ENCODE data around the gene TUBB4A. TPM values are rescaled to one million over a fixed set of nuclear protein-coding genes. Genes with fewer than 3 reads are reported as not detected.

The TUBB4A gene
- total RNA-seq, 4 donors from 2014 or later, result 2.1 to 13.9 (median 3.4) TPM

DNA sequence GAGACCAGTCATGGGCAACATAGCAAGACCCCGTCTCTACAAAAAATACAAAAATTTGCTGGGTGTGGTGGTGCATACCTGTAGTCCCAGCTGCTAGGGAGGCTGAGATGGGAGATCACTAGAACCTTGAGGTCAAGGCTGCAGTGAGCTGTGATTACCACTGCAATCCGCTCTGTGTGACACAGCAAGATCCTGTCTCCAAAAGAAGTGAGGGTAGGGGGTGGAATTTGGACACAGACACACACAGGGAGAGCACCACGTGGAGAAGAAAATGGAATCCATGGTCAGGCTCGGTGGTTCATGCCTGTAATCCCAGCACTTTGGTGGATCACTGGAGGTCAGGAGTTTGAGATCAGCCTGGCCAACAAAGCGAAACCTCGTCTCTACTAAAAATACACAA, 37.4 kb upstream of the TUBB4A start:
- peaks cover 3% of the 10 kb centered on the region for H3K4me1 ChIP-seq
- H3K27ac ChIP-seq, result no peak overlapping the region
- no peak overlapping the region for H3K4me3 ChIP-seq
- no peaks in the 10 kb centered on the region for H3K36me3 ChIP-seq
- WGBS, result 85% methylated on average over 6 of the region's 6 CpGs
- TF ChIP-seq EP300 (IDR thresholded peaks at IDR 0.05) (no peak), POLR2A (IDR thresholded peaks at IDR 0.05) (no peak), POLR2AphosphoS5 (IDR thresholded peaks at IDR 0.05) (no peak)
- TF ChIP-seq, protein P1, sequence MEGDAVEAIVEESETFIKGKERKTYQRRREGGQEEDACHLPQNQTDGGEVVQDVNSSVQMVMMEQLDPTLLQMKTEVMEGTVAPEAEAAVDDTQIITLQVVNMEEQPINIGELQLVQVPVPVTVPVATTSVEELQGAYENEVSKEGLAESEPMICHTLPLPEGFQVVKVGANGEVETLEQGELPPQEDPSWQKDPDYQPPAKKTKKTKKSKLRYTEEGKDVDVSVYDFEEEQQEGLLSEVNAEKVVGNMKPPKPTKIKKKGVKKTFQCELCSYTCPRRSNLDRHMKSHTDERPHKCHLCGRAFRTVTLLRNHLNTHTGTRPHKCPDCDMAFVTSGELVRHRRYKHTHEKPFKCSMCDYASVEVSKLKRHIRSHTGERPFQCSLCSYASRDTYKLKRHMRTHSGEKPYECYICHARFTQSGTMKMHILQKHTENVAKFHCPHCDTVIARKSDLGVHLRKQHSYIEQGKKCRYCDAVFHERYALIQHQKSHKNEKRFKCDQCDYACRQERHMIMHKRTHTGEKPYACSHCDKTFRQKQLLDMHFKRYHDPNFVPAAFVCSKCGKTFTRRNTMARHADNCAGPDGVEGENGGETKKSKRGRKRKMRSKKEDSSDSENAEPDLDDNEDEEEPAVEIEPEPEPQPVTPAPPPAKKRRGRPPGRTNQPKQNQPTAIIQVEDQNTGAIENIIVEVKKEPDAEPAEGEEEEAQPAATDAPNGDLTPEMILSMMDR (IDR thresholded peaks at IDR 0.05), result no peak
- no peaks in the 10 kb centered on the region for H3K27me3 ChIP-seq
- H3K9me3 ChIP-seq, result no peaks in the 10 kb centered on the region
- DNase-seq (ENCODE audit: low spot score in 2 of 2), result no peak

DNA sequence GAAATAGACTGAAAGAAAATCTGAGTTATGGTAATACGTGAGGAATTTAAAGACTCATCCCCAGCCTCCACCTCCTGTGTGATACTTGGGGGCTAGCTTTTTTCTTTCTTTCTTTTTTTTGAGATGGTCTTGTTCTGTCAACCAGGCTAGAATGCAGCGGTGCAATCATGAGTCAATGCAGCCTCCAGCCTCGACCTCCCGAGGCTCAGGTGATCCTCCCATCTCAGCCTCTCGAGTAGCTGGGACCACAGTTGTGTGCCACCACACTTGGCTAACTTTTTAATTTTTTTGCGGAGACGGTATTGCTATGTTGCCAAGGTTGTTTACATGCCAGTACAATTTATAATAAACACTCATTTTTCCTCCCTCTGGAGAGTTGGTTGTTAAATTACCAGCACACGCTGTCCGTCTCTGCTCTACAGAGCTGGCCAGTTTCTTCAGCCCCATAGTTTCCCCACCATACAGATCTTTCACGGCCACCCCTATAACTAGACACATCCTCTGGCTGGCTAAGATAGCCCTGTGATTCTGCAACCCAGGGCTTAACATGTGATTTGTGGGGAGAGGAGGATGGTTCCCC, 33.5 kb upstream of the TUBB4A start:
- WGBS, result 93% methylated on average over 10 of the region's 10 CpGs
- H3K4me1 ChIP-seq, result peaks cover 16% of the 10 kb centered on the region
- peaks cover 14% of the 10 kb centered on the region for H3K27me3 ChIP-seq
- no peak overlapping the region for H3K4me3 ChIP-seq
- no peak overlapping the region for H3K27ac ChIP-seq
- TF ChIP-seq POLR2AphosphoS5 (IDR thresholded peaks at IDR 0.05) (no peak), EP300 (IDR thresholded peaks at IDR 0.05) (no peak), POLR2A (IDR thresholded peaks at IDR 0.05) (no peak)
- TF ChIP-seq, protein P1 (IDR thresholded peaks at IDR 0.05), result no peak
- DNase-seq (ENCODE audit: low spot score in 2 of 2), result no peak
- no peaks in the 10 kb centered on the region for H3K9me3 ChIP-seq
- no peaks in the 10 kb centered on the region for H3K36me3 ChIP-seq

DNA sequence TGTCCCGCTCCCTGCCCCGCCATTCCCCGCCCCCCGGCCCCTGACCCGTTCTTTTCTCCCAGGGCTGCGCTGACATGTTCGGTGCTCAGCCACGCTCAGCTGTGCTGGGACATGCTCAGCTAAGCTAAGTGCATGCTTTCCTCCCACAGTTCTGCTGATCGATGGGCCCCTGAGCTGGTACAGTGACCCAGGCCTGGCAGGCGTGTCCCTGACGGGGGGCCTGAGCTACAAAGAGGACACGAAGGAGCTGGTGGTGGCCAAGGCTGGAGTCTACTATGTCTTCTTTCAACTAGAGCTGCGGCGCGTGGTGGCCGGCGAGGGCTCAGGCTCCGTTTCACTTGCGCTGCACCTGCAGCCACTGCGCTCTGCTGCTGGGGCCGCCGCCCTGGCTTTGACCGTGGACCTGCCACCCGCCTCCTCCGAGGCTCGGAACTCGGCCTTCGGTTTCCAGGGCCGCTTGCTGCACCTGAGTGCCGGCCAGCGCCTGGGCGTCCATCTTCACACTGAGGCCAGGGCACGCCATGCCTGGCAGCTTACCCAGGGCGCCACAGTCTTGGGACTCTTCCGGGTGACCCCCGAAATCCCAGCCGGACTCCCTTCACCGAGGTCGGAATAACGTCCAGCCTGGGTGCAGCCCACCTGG, 32.5 kb upstream of the TUBB4A start:
- peaks cover 26% of the 10 kb centered on the region for H3K4me1 ChIP-seq
- no peak for DNase-seq (ENCODE audit: low spot score in 2 of 2)

DNA sequence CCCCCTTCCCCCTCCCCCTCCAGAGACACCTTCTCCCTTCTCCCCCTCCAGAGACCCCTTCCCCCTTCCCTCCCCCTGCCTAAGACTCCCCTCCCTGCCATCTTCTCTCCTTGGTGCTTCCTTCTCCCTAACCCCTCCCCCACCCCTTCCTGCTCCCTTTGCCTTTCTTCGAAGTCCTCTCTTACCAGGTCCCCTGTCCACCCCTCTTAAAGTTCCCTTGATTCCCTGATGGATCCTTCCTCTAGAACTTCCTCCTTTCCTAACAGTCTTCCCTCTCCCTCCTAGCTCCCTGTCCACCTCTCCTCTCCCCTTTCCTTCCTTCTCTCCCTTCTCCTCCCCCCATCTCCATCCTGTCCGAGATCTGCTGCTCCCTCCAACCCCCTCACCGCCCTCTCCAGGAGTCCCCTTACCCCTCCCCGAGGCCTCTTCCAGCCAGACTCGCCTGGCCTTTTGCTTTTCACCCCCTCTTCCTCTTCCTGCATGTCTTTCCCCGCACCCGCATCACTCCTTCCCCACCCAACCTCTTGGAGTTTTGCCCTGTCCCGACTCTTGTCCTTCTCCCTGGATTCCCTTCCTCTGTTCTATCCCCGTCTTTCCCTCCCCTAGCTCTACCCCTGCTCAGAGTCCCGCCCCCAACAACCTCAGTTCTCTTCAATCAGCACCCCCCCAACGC, 31.8 kb upstream of the TUBB4A start:
- H3K27me3 ChIP-seq, result peaks cover 14% of the 10 kb centered on the region
- TF ChIP-seq, protein P1 (IDR thresholded peaks at IDR 0.05), result no peak
- TF ChIP-seq EP300 (IDR thresholded peaks at IDR 0.05) (no peak), POLR2A (IDR thresholded peaks at IDR 0.05) (no peak), POLR2AphosphoS5 (IDR thresholded peaks at IDR 0.05) (no peak)
- no peaks in the 10 kb centered on the region for H3K9me3 ChIP-seq
- H3K4me3 ChIP-seq, result no peak overlapping the region
- H3K36me3 ChIP-seq, result no peaks in the 10 kb centered on the region
- 33% methylated on average over 11 of the region's 11 CpGs for WGBS
- H3K4me1 ChIP-seq, result peaks cover 31% of the 10 kb centered on the region
- no peak for DNase-seq (ENCODE audit: low spot score in 2 of 2)
- H3K27ac ChIP-seq, result no peak overlapping the region

More for the DNA sequence above, 32.5 kb upstream of the TUBB4A start:
- TF ChIP-seq EP300 (IDR thresholded peaks at IDR 0.05), result no peak
- TF ChIP-seq POLR2A (IDR thresholded peaks at IDR 0.05), result no peak
- TF ChIP-seq POLR2AphosphoS5 (IDR thresholded peaks at IDR 0.05), result no peak
- TF ChIP-seq, protein P1 (IDR thresholded peaks at IDR 0.05), result no peak
- H3K9me3 ChIP-seq, result no peaks in the 10 kb centered on the region
- peaks cover 14% of the 10 kb centered on the region for H3K27me3 ChIP-seq
- H3K36me3 ChIP-seq, result no peaks in the 10 kb centered on the region
- no peak overlapping the region for H3K27ac ChIP-seq
- 63% methylated on average over 31 of the region's 40 CpGs for WGBS
- no peak overlapping the region for H3K4me3 ChIP-seq

DNA sequence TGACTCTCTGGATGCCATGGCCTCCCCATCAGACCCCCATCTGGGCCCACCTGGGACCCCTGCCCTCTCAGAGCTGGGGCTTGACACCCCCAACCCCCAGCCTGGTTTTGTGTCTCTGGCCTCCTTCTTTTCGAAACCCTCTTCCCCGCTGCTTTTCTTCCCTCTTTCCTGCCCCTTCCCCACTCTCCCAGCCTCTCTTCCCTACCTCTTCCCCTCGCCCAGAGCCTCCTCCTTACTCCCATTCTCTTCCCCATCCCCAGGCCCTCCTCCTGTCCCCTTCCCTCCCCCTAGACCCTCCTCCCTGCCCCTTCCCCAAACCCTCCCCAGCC, 30.9 kb upstream of the TUBB4A start:
- no peak overlapping the region for H3K27ac ChIP-seq
- TF ChIP-seq, protein P1 (IDR thresholded peaks at IDR 0.05), result no peak
- TF ChIP-seq POLR2AphosphoS5 (IDR thresholded peaks at IDR 0.05), result no peak
- no peak for TF ChIP-seq EP300 (IDR thresholded peaks at IDR 0.05)
- no peak for TF ChIP-seq POLR2A (IDR thresholded peaks at IDR 0.05)
- H3K36me3 ChIP-seq, result no peaks in the 10 kb centered on the region
- no peaks in the 10 kb centered on the region for H3K9me3 ChIP-seq
- H3K4me1 ChIP-seq, result peaks cover 38% of the 10 kb centered on the region
- peaks cover 14% of the 10 kb centered on the region for H3K27me3 ChIP-seq
- no peak for DNase-seq (ENCODE audit: low spot score in 2 of 2)
- WGBS, result 76% methylated on average over 3 of the region's 3 CpGs
- no peak overlapping the region for H3K4me3 ChIP-seq
